TTC549 (cell line): ENCODE data around the gene SUPT7L.
"Not testable (repeated sequence)": the region's sequence is repeated elsewhere in the genome, so short reads cannot be mapped to it uniquely, and the experiment has no call there.

Experiments
- FAIRE-seq: peaks from 2 replicates; lab custom pipeline; 2012; peaks lifted over from hg19 to GRCh38; lab: Jason Lieb, UNC

SUPT7L gene

DNA sequence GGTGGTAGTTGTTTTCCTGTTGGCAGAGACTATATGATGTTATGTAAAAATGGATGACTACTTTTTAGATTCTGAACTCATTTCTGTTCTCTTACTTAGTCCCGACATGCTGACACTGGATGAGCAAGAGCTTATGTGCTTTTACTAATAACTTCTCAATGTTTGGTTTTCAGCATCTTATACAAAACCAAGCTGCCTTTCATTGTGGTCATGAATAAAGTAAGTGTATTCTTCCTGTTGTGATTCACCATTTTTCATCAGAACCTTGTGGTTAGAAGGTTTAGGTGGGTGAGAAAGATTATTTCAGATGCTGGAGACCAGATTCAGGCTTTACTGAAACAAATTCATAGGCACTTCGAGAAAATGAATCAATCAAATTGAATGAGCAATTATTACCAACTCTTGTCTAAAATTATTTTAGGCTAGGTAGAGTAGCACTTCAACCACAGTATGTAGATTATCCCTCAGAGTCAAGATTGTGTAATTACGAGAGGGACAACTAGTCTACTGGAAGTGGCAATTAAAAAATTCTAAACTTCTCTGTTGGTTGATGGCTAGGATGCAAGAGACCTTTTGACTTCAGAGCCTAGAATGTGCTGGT is 25.3 kb downstream of the SUPT7L start:
- FAIRE-seq, result no peak

- FAIRE-seq, result no peak
These were observed 26.6 kb downstream of the SUPT7L start for GRCh38 chr2:27636766-27637165.

- FAIRE-seq, result no peak
These were observed 29.1 kb downstream of the SUPT7L start for GRCh38 chr2:27634291-27634690.

DNA sequence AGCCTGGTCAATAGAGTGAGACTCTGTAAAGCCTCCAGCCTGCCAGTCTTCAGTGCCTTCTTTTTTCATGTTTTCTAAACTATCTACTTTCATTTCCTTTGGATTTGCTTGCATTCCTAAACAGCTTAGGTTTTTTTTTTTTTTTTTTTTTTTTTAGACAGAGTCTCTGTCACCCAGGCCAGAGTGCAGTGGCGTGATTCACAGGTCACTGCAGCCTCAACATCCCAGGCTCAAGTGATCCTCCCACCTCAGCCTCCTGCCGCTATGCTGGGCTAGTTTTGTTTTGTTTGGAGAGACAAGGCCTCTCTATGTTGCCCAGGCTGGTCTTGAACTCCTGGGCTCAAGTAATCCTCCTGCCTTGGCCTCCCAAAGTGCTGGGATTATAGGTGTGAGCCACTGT is 33.2 kb downstream of the SUPT7L start:
- not testable (repeated sequence) for FAIRE-seq

- FAIRE-seq, result no peak
These were observed 34.4 kb downstream of the SUPT7L start, which contains the start of the genes CCDC121 and GPN1 for GRCh38 chr2:27628767-27629709. CCDC121 (minus strand) TSS chr2:27629012; CDS start chr2:27627799, 1,213 bp downstream. GPN1 (plus strand) TSS chr2:27629050; CDS start chr2:27629059, 9 bp downstream.

DNA sequence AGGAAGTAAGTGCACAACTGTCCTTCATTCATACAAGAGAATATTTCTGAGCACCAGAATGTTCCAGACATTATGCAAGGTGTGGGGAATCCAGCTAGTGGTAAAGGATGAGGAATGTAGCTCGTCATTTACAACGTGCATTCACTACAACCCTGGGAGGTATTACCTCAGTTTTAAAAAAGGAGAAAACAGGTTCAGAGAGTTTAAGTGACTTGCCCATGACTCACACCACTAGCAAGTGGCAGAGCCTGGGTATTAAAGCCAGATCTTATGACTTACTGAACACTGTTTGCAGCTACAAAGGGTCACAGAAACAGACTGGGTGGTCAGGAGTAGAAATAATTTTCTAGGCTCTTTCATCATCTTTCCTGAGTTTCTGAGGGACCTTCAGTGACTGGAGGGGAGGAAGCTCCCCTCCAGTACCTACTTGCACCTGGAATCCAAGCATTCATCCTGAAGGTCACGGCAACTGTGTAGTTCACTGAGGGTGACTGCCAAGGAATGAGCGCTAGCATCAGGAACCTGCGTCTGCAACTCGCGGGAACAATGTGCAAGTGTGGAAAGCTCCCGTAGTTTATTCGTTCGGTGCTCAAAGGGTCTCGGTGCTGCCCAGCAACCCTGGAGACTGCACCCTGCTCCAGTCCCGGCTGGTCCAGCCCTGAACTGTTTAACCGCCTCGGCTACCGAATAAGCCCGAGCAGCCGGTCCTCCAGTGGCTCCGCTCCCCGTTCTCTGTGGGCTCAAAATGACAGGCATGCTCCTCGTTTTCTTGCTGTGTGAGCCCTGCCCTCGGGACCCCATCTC is 35.2 kb downstream of the SUPT7L start:
- no peak for FAIRE-seq

DNA sequence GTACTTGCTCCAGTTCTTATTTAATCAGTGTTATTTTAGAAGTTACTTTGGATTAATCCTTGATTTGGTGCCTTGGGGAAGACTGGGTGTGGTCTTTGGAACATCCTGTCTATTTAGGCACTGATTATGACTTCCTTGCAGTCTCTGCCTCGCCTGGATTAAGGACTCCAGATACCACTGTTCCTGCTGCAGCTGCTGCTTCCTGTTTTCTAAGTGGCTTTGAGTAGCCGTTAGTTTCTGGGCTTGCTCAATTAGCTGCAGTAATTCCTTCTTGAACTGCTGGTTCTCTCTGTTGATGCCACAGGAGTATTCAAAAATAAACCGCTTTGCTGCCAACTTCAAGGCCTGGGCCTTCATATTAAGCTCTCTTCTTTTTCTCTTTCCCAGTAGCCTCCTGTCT is 36.5 kb downstream of the SUPT7L start:
- FAIRE-seq, result not testable (repeated sequence)

DNA sequence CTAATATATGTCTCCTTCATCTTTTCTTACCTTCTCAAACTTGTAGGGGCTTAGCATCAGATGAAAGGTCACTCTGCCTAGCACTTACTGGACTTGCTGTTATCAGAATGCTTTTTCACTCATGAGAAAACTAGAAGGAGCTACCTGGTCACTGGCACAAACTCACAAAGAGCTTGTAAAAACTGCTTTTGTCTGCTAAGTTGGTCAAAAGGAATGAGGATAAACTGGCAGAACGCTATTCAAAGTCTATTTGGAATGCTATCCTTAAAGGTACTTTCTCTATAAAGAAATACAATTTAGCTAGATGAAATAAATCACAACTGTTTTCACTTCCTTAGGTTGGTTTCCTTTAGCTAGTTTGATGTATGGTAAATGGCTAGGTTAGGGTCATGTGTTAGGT is 37.1 kb downstream of the SUPT7L start:
- FAIRE-seq, result not testable (repeated sequence)

DNA sequence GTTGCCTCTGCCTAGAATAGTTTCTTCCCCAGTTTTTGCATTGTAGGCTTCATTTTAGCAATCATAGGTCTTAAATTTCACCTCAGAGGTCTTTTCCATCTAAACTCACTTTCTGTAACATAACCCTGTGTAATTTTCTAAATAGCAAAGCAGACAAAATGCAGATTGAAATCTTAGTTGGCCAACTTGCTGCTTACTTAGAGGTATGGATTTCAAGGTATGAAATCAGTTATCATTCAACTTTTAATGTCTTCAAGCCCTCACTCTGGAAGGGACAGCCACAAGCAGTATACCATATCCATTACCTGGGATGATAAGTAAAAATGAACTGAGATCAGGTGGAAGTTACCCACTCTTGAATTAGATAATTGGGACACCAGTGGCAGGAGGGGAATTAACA is 38.5 kb downstream of the SUPT7L start:
- no peak for FAIRE-seq

DNA sequence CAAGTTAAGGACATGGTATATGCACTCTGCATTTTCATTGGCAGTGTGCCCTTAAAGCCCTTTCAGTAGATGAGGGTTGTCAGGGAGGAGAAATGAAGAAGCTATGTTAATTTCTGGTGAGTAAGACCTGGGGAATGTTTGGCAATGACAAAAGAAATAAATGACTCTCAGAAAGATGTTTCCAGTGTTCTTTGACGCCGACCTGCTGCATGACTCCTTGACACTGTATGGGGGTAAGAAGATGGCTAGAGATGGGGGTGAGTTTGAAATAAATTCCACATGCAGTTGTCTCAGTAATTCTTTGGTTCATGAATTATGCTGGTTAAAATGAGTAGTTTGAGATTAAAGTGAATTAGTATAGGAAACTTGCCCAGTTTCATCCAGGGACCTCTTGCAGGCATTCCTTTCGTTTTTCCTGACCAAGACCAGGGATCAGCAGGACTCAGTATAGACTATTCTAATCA is 40.5 kb downstream of the SUPT7L start:
- no peak for FAIRE-seq

GRCh38 chr2:27621524-27621923 is 41.9 kb downstream of the SUPT7L start:
- peak; percentile 88 for FAIRE-seq

DNA sequence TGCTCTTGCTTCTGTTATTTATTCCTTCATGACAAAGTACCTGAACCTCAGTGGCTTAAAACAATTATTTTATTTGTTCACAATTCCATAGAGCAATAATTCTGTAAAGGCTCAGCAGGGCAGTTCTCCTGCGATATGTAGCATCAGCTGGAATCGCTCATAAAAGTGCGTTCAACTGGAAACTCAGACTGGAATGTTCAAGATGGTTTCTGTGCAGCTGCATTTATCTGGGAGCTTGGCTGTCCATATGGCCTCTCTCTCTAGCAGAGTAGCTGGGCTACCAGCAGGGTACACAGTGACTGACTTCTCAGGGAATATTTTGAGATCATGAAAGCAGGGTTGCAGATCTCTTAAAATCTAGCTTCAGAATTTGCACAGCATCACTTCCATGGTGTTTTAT is 48.1 kb downstream of the SUPT7L start:
- FAIRE-seq, result no peak

DNA sequence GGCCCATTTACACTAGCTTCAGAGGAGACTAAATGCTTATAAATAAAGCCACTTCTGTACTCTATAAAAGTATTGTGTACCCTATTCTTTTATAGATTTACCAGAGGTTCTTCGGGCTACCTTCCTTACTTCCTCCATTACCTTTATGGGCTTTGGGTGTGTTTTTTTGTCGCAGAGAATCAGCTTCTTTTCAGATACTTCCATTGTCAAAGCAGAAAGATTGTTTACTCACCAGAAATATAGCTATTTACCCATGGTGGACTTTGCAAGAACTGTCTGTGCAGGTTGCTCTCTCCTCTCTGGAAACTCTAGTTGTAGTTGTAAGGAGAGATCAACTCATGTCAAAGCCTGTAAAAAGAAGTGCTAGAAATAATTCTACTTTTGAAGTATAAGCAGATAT is 49.4 kb downstream of the SUPT7L start:
- no peak for FAIRE-seq

GRCh38 chr2:27606611-27607010 is 56.8 kb downstream of the SUPT7L start:
- no peak for FAIRE-seq
